Brain microvascular endothelial cell (primary cell): Measurements from ENCODE around the gene CHPF.

Source experiments
- DNase-seq: peaks from one replicate; pipeline ENCODE4 v3.0.0-alpha.2; 2020
- H3K27ac ChIP-seq: fragments of 250-450 bp; sonication (Bioruptor Pico); 2 replicates; pipeline ENCODE4 v1.5.1; 2020; ENCODE audit warnings: mild to moderate bottlenecking, moderate library complexity
- H3K27me3 ChIP-seq: fragments of 250-450 bp; sonication (Bioruptor Pico); replicated peaks from 2 replicates; pipeline ENCODE4 v1.5.1; 2020; ENCODE audit warnings: mild to moderate bottlenecking
- H3K36me3 ChIP-seq: fragments of 250-450 bp; sonication (Bioruptor Pico); replicated peaks from 2 replicates; pipeline ENCODE4 v1.5.1; 2020; ENCODE audit warnings: mild to moderate bottlenecking
- H3K4me3 ChIP-seq: 2 replicates; pipeline ENCODE4 v1.5.1; 2011; ENCODE audit warnings: low read depth, mild to moderate bottlenecking, control low read depth, low read length, moderate library complexity
- CTCF ChIP-seq: IDR thresholded peaks from 2 replicates; pipeline ENCODE4 v1.5.1; 2011; ENCODE audit warnings: low read depth, mild to moderate bottlenecking, moderate library complexity, low read length, control low read depth, inconsistent platforms; ENCODE audit errors: missing control alignments
- in situ Hi-C: cut with HindIII; loops from 2 replicates; pipeline ENCODE4 v1.10.0; 2017; ENCODE audit warnings: low sequenced_read_pairs, low pct_ligation_motif_present

CHPF gene

GRCh38 chr2:219563271-219563928 is 19.8 kb upstream of the CHPF start:
- no peak for DNase-seq
- Histone ChIP-seq H3K36me3 (no peaks in the 10 kb centered on the region), H3K27ac (no peak overlapping the region), H3K27me3 (no peaks in the 10 kb centered on the region), H3K4me3 (no peak overlapping the region)
- in situ Hi-C loops: no loop called here
- no peak for TF ChIP-seq CTCF

DNA sequence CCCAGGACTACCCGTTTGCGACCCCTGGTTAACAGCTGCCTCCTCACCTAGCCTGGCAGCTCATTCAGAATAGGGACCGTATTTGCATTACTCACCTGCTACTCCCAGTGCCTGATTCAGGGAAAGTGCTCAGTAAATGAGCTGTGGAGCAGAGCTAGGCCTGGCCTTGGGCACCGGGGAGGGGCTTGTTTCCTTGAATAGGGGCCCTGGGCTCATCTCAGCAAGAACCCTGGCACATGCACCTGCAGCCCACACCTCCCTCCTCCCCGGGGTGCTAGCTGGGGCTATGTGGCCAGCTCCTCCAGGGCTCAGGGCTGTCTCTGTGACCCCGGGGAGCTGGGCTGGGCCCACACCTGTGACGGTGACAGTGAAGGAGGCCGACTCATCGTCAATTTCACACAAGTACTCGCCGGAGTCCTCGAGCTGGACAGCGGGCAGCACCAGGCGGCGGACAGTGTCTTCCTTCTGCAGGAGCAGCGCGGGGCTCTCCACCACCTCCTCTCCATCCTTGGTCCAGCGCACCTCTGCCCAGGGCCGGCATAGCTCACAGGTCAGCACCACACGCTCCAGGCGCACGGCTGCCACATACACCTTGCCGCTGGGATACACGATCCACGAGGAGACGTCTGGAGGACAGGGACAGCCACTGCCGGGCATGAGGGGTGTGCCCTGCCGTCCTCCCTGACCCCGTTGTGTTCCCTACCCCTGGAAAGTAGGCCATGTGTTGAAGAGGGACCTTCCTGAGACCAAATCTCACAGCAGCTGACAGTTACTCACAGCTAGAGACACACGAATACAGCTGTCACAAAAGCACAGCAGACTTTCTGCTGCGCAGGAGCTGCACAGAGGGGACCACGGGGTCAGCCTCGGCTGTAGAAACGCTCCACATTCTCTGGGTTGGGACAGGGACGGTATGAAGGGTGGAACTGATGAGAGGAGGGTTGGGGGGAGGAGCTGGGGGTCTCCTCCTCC is 18.7 kb upstream of the CHPF start:
- no peaks in the 10 kb centered on the region for H3K27me3 ChIP-seq
- H3K4me3 ChIP-seq: no peak overlapping the region
- no peak for DNase-seq
- no peak overlapping the region for H3K27ac ChIP-seq
- no peaks in the 10 kb centered on the region for H3K36me3 ChIP-seq
- in situ Hi-C loops: no loop called here
- no peak for TF ChIP-seq CTCF

- DNase-seq: no peak
- in situ Hi-C loops: no loop called here
- Histone ChIP-seq H3K27ac (no peak overlapping the region), H3K4me3 (no peak overlapping the region), H3K27me3 (no peaks in the 10 kb centered on the region), H3K36me3 (no peaks in the 10 kb centered on the region)
- no peak for TF ChIP-seq CTCF
Observed at GRCh38 chr2:219561179-219562048, 17.8 kb upstream of the CHPF start.

GRCh38 chr2:219560893-219561178 is 17.2 kb upstream of the CHPF start:
- TF ChIP-seq CTCF: peak; percentile 13
- no peak for DNase-seq
- in situ Hi-C loops: no loop called here
- H3K27ac ChIP-seq: no peak overlapping the region
- H3K27me3 ChIP-seq: no peaks in the 10 kb centered on the region
- H3K4me3 ChIP-seq: no peak overlapping the region
- H3K36me3 ChIP-seq: no peaks in the 10 kb centered on the region

DNA sequence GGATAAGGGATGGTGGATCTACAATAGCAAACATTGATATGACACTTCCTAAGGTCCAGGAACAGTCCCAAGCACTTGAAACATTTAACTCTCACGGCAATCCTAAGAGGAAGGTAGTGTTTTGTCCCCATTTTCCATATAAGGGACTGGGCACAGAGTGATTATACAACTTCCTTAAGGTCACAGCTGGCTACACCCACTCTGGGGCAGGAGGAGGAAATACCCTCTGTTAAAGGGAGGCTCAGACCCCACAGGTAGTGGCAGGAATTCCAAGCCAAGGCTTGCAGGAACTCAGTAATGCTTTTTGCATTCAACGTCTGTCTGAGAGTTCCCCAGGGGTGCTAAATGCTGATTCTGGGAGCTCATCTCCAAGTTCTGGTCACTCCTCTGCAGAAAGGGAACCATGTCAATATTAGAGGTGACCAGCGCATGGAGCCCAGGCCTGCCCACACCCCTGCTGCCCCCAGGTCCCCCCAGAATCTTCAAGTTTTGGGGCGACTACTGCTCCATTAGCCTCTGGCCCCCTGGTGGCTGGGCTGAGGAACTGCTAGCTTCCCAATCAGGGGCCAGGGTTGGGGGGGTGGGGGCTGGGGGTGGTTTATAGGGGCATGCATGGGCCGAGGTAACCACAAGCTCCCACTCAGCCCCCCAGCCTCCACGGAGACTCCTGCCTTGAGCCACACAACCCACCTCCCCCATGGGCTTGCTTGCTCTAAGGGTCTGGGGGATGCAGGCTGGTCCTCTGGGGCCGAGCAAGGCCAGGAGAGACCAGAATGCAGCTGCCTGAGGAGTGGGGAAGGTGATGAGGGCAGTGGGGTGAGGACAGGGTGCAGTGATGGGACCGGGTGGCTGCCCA is 16.7 kb upstream of the CHPF start:
- Histone ChIP-seq H3K27ac (no peak overlapping the region), H3K4me3 (no peak overlapping the region), H3K27me3 (no peaks in the 10 kb centered on the region), H3K36me3 (no peaks in the 10 kb centered on the region)
- TF ChIP-seq CTCF: peak; percentile 76
- no peak for DNase-seq
- in situ Hi-C loops: no loop called here
